ENCODE results near the gene MEI1.
A peak's percentile ranks its signal among the peaks of the same experiment; 100 is the strongest.

GRCh38 chr22:41697126-41697775 is 2.1 kb upstream of the MEI1 start:
- TF ChIP-seq POLR2A (IDR thresholded peaks at IDR 0.05) (peak in 1 of 2 donors; percentile 12), EP300 (IDR thresholded peaks at IDR 0.05) (peak; percentile 13 to 44), CTCF (IDR thresholded peaks at IDR 0.05) (peak; percentile 95 to 98 (median 96))
